ENCODE measurements around the gene CSTB. TPM values are rescaled to one million over a fixed set of nuclear protein-coding genes. Genes with fewer than 3 reads are reported as not detected.

Gene CSTB
- total and polyA plus RNA-seq, 2 of the 8 experiments (the other 6 are each of a cell fraction or from before 2014, with no cell fraction given) = 53.8 to 64.1 TPM

DNA sequence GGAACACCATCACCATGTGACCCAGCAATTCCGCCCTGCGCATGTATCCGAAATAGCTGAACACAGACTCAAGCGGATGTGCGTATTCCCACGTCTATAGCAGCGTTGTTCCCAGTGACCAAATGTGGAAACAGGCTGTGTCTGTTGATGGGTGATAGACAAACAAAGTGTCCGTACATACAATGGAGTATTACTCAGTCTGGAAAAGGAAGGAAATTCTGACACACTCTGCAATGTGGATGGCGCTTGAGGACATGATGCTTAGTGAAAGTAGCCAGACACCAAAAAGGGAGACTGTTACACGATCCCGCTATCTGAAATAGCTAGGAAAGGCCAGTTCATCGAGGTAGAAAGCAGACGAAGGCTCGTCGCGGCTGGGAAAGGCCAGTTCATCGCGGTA, 31.4 kb downstream of the CSTB start:
- Histone ChIP-seq H3K23ac (ENCODE audit: insufficient read length) (no peak overlapping the region), H4K8ac (ENCODE audit: extremely low read depth, insufficient read depth, low read length) (no peak overlapping the region), H3K79me2 (ENCODE audit: control insufficient read depth in 1 of 2, insufficient read depth in 2 of 2, low read length in 2 of 2) (no peaks in the 10 kb centered on the region), H3K27me3 (replicated peaks in 1 of 4; ENCODE audit: control insufficient read depth in 3 of 4, extremely low read depth in 1 of 4, insufficient read depth in 3 of 4, low read length in 3 of 4) (no peaks in the 10 kb centered on the region), H3K4me2 (ENCODE audit: insufficient read depth in 1 of 2, low read depth in 2 of 2, low read length in 2 of 2) (no peak overlapping the region), H2BK5ac (ENCODE audit: low read depth, low read length) (no peak overlapping the region), H2BK15ac (ENCODE audit: low read length) (no peak overlapping the region), H2BK12ac (ENCODE audit: low read depth, low read length) (no peak overlapping the region), H2BK120ac (replicated peaks; ENCODE audit: low read depth, low read length) (no peak overlapping the region), H3K36me3 (ENCODE audit: control insufficient read depth in 2 of 4, insufficient read depth in 4 of 4, low read length in 3 of 4) (peaks cover 0 to 14% (median 13%) of the 10 kb centered on the region in 4 experiments; a peak in 6 of 8 replicates), H3K9ac (replicated peaks in 1 of 4; ENCODE audit: extremely low read depth in 1 of 4, low read depth in 3 of 4, low read length in 3 of 4) (no peak overlapping the region), H3K18ac (ENCODE audit: extremely low read depth, low read length) (no peak overlapping the region), H3K4ac (replicated peaks; ENCODE audit: insufficient read length, low read depth, low read length) (no peak overlapping the region), H4K20me1 (replicated peaks in 1 of 2; ENCODE audit: control insufficient read depth in 1 of 2, insufficient read depth in 2 of 2, low read length in 2 of 2) (peaks cover 0 to 7% of the 10 kb centered on the region in 2 experiments), H4K5ac (ENCODE audit: insufficient read length, low read depth, low read length) (no peak overlapping the region), H4K91ac (replicated peaks; ENCODE audit: insufficient read length, low read length) (no peak overlapping the region), H3K14ac (ENCODE audit: insufficient read length) (no peak overlapping the region), H3K4me3 (ENCODE audit: extremely low read depth in 1 of 4, insufficient read depth in 2 of 4, low read depth in 3 of 4, low read length in 4 of 4) (no peak overlapping the region), H3K4me1 (replicated peaks in 1 of 4; ENCODE audit: control insufficient read depth in 3 of 4, insufficient read depth in 4 of 4, low read length in 3 of 4) (peaks cover 0 to 9% (median 4%) of the 10 kb centered on the region in 4 experiments; a peak in 5 of 7 replicates), H3K9me3 (ENCODE audit: insufficient read depth in 2 of 2, low read depth in 1 of 2, low read length in 1 of 2) (no peaks in the 10 kb centered on the region), H3K56ac (replicated peaks; ENCODE audit: insufficient read length, low read depth, low read length) (no peak overlapping the region), H2AFZ (ENCODE audit: low read length) (no peak overlapping the region), H3K23me2 (ENCODE audit: low read depth, low read length) (no peaks in the 10 kb centered on the region), H2BK20ac (ENCODE audit: low read length) (no peak overlapping the region), H2AK5ac (ENCODE audit: low read depth, low read length) (no peak overlapping the region), H3K79me1 (ENCODE audit: low read depth, low read length) (0 out of 2 replicates have a peak, but pooled peaks cover 2% of the 10 kb centered on the region), H3K27ac (ENCODE audit: low read depth, low read length) (no peak overlapping the region)
- no peak for FAIRE-seq
- WGBS, 2 experiments (ENCODE audit: extremely low coverage in 1 of 2, insufficient coverage in 1 of 2, insufficient read length in 1 of 2, insufficient replicate concordance in 2 of 2, low coverage in 1 of 2, low lambda C conversion rate in 2 of 2, missing lambda C conversion rate in 1 of 2) = 96% methylated on average over 18 of the region's 18 CpGs; no CpG with 5 or more reads in 1 of the 2 experiments
- no peak for TF ChIP-seq CBX5 (IDR thresholded peaks at IDR 0.05; ENCODE audit: low read depth, low read length)
- TF ChIP-seq EZH2 (IDR thresholded peaks at IDR 0.05; ENCODE audit: low read depth, low read length, severe bottlenecking) = no peak
- TF ChIP-seq PHF8 (conservative IDR thresholded peaks at IDR 0.05; ENCODE audit: low read depth, low read length) = no peak
- TF ChIP-seq RXRA (IDR thresholded peaks at IDR 0.05; ENCODE audit: insufficient read depth, low read depth, low read length) = no peak
- TF ChIP-seq TAF7 (optimal IDR thresholded peaks at IDR 0.05; ENCODE audit: borderline replicate concordance, low read depth, low read length) = no peak
- ChIA-PET CTCF (ENCODE audit: partially characterized antibody) (no interaction called here), POLR2A (ENCODE audit: partially characterized antibody) (no interaction called here)
- no peak for DNase-seq (ENCODE audit: low read depth in 1 of 2, low spot score in 2 of 2)
